HG03439 (cell line): ENCODE measurements around the gene NRXN3.

ENCODE experiments used
- ATAC-seq: cut with Tn5 transposase; IDR thresholded peaks from one replicate; pipeline ENCODE4 v1.9.1; 2021; ENCODE audit warnings: mild to moderate bottlenecking, moderate library complexity; ENCODE audit not compliant: unreplicated experiment

NRXN3 gene

DNA sequence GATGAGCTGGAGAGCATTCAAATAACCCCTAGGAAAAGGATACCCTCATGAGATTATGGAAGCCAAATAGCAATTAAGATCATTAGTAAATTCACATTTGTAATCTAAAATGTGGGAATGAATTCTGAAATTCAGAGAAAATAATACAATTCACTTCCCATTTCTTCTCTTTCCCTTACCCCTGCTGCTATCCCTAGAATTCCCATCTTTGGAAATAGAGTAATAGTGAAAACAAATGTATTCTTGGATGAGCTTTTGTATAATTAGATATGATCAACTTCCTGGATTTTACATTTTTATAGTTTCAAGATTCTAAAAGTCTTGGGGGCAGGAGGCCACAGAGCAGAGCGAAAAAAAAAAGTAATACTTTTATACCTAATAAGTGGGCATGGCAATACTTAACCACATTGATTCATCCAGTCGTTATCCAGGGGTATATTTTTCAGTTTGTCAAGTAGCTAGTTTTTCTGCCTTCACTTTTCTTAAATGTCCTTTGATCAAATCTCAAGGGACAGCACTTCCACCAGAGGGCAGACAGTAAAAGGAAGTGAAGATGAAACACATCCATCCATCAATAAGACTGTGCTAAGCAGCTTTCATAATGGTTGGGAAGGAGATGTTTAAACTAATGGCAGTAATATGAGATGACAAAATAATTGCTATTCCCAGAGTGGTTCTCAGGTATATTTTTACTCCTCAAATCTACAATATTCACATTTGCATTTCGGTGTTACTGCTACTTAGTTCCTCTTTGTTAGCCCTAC is 1639.9 kb downstream of the NRXN3 start:
- no peak for ATAC-seq

DNA sequence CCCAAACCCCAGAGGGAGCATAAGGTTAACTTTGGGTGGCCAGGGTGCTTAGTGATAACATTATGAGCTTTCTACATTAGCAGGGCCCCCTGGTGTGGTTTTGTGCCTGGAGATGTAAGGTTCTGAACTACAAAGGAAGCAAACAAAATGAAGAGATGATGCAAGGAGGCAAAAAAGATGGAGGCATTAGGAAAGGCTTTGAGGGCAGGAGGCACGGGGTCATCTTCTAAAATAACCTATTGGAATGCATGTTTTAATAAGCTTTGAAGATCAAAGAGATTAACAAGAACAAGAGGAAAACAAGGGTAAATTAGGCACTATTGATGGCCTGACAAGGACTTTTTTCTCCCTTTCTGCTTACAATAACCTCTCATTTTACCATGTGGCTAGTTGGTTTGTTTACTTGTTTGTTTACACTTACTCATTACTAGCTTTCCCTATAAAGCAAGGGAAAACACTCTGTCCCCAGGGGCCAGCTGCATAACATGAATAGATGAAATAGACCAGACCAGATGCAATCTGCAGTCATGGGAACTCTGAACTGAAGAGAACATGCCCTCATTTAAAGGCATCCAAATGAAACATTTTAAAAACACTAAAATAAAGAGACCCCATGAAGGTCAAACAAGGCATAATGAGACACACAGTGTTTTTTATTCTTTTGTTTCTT is 1650.8 kb downstream of the NRXN3 start:
- ATAC-seq, result no peak

DNA sequence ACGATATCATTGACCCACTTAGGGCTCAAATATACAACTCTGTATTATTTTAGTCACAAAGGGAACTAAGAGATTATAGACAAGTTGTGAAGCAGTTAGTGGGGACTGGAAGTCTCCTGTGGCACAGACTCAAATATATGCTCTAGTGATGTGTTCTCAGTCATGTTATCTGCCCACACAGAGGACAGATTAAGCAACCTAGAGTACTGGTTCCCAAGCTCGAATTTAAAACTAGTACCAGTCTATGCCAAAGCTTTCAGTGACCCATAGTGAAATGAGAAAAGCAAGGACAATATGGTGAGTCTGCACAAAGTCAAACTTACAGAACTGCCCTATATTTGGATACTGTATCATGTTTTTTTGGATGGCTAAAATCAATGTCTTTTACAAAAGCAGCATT is 1651.9 kb downstream of the NRXN3 start:
- no peak for ATAC-seq

DNA sequence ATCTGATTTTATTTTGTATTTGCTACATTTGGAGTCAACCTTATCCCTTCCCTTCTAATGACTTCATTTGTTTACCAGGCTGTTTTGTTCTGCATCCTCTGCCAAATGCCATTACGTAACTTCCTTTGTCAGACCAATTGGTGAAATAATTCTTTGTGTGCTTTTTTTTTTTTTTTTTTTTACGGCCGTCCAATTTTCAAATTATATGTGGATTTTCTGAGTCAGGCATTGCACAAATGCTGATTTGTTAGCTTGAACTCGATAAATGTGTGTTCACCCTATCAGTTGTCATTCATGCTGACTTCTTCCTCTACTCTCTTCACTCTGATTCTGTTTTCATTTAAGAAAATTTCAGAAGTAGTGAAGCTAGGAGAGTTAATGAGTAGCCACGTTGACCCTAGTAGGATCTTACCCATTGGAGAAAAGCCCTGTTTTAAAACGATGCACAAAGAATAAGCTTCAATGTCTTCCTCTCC is 1654.9 kb downstream of the NRXN3 start:
- no peak for ATAC-seq

DNA sequence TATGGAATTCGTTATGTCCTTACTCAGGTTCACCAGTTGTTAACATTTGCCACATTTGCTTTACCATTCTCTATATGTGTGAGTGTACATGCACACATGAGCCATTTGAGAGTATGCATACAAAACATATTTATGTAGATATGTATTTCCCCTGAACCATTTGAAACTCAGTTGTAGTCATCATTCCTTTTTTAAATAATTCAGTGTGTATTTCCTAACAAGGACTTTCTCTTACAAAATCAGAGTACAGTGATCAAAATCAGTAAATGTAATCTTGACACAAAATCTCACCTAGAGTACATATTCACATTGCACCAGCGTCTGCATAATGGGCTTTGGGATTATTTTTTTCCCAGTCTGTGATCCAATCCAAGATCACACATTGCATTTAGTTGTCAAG is 1656.2 kb downstream of the NRXN3 start:
- no peak for ATAC-seq

DNA sequence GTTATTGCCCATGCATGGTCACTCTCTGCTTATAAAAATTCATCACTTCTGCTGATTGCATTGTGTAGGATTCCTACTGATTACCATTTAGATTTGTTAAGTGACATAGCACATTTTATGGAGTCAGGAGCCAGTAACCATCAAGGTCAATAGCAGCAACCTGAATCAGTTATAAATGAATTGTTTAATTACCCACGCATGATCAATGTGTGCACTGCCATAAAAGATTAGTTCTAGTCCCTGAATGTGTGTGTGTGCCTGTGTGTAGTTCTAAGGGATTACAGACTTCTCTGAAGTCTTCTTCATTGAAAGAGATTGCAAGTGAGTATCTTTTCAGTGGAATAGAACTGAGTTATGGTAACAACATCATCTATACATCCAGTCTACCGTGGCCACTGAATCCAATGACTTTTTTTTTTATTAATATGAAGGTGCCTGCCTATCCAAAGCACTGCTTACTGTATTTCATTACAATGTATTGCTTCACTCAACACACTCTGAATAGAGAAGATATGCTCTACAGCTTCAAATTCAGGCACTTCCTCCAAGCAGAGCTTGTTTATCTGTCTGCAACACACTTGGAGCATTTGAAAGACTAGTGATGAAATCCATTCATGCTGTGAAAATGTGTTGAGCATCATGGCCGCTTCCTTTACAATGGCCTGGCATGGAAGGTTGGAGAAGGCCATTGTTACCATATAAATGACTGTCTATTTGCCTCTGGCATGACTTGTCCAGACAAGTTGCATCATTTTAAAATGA is 1659.4 kb downstream of the NRXN3 start:
- no peak for ATAC-seq

DNA sequence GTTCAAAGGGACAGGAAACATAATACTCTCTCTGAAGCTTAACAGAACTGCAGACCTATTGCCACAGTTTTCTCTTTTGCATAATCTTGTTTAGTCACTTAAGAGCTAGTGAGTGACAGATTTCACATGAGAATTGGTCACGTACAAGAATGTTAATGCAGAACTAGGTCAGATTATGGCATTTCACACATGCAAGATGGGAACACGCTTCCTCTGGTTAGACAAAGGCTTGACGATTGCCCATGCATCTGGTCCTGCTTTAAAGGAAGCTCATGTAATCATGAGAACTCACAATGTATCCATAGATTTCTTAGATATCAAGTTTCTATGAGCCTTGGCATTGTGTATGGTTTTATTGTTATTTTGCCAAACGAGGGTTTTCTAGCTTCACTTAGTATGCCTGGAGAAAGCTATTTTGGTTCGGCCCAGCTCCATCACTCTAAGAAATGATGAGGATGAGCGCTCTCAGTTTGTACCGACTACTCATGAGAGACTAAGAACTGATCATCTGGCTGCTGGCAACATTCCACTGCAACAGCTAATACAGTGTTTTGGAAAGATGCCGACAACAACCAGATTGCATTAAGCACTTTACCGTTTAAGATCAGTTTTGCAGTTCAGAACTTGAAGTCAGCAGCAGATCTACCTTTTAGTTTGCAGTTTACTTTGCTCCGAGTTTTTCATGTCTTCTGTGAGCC is 1661.2 kb downstream of the NRXN3 start:
- ATAC-seq, result no peak

DNA sequence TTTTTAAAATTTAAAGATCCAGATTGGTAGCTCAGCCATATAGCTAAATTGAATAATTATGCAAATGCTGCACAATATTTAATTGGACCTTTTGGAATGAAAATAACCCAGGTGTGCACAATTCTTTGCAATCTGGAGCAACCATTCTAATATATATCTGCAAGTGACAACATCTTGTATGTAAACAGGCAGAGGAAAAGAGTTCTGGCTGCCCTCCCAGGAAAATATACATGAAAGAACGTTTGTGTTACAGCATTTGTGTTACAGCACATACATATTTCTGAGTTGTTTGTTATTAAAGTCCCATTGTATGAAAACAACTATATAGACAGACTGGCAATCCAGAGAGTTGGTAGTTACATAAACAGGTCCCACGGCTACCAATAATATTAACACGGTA is 1663.6 kb downstream of the NRXN3 start:
- ATAC-seq, result no peak

DNA sequence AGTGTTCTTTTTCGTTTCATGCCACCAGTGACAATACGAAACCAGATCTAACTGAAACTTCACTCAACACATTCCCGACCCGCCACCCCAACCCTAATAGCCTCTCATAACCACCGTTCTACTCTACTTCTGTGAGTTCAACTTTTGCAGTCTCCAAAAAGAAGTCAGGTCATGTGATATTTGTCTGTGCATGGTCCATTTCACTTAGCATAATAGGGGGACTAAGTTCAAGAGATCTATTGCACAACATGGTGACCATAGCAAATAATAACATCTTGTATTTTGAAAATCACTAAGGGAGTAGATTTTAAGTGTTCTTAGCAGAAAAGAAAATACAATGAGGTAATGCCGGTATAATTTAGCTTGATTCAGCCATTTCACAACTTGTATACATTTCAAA is 1664.7 kb downstream of the NRXN3 start:
- ATAC-seq, result no peak

DNA sequence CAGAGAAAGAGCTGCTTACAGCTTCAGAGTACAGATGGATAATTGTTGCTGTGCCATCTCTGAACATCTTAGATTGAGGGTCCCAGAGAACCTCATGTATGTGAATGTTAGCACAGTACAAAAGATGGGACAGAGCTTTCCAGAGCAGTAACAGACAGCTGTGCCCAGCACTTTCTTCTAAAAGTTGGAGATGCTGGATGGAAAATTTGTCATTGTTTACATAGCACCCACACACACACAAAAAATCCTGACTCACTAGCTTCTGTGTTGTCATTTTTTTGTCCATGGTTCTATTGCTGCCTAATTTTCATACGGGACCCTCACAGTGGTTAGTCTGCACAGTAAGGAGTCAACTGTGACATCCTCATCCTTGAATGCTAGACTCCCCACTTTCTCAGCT is 1666.4 kb downstream of the NRXN3 start:
- no peak for ATAC-seq

DNA sequence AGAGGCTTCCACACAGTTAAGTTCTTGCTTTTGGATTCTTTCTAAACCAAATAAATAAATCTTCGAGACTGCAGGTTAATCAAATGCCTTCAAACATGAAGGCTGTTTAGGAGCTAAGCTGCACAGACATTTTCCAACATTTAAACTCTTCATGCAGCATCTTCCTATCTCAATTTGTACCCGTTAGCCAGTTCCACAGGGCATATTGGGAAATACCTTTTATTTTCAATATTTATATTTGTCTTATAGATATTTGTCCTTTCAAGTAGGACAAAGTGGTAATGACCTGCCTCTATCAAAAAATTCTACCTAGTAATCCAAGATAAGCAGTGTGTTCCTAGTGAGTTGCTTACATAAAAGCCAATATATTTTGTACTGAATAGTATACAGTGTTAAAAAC is 1667.5 kb downstream of the NRXN3 start:
- no peak for ATAC-seq

DNA sequence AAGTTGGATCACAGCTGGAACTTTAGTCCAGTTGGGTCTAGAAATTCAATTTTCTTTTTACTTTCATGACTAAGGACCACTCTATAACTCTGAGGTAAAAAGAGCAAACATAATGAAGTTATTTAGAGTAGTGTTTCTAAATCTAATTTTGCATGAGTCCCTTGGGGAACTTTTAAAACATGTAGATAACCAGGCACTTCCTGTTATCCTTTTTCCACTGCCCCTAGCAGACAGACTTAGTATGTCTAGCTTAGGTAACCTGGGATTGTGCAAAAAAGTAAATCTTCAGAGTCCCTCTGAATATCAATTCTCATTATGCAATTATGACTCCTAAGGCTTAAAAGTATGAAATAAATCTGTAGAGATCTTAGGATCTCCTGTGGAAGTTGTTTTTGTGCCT is 1669.9 kb downstream of the NRXN3 start:
- no peak for ATAC-seq

DNA sequence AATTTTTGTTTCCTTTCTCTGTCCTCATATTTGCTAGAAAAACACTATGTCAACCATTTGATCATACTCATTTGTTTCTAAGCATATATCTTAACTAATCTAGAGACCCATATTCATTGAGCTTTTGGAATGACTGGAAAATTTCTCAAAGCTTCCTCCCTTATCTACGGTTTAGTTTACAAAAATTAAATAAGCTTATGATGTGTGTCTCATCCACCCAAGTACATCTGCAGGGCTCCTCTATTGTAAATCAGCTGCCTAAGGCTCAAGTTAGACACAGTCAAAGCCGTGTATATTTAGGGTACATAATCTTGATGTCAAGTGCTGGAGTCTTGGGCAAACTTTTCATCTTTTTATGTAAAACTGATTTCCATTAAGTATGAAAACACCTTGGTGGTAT is 1670.7 kb downstream of the NRXN3 start:
- no peak for ATAC-seq

DNA sequence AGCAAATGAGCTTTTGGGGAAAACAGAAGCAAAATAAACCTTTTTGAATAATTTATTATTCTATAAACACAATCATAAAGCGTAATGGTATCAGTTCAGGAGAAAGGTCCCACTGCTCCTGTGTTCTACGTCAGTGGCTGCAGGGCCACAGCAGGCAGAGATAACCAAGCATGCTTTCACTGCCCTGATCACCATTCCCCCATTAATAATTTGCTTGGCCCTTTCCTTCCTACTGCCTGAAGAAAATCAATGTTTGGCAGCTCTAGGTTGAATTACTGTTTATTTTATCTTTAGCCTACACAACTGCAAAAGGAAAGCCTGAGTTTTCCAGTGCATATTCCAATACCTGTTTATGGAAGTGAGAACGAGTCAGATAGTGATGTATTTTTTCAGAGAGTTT is 1671.3 kb downstream of the NRXN3 start:
- ATAC-seq, result no peak

DNA sequence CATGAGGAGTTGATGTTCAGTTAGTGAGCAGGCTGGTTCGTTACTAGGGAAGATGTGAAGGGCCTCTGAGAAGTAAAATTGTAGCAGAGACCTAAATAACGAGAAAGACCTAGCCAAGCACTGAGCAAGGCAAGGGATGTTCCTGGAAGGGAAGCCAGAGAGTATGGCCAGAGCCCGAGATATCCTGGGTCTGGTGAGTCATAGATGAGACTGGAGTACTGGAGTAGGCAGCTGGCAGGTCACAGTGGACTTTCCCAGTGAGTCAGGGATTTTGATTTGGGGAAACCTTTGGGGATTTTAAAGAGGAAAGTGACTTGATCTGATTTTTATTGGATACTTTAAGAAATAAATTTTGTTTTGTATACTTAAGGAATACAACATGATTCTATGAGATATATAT is 1672.1 kb downstream of the NRXN3 start:
- ATAC-seq, result no peak

DNA sequence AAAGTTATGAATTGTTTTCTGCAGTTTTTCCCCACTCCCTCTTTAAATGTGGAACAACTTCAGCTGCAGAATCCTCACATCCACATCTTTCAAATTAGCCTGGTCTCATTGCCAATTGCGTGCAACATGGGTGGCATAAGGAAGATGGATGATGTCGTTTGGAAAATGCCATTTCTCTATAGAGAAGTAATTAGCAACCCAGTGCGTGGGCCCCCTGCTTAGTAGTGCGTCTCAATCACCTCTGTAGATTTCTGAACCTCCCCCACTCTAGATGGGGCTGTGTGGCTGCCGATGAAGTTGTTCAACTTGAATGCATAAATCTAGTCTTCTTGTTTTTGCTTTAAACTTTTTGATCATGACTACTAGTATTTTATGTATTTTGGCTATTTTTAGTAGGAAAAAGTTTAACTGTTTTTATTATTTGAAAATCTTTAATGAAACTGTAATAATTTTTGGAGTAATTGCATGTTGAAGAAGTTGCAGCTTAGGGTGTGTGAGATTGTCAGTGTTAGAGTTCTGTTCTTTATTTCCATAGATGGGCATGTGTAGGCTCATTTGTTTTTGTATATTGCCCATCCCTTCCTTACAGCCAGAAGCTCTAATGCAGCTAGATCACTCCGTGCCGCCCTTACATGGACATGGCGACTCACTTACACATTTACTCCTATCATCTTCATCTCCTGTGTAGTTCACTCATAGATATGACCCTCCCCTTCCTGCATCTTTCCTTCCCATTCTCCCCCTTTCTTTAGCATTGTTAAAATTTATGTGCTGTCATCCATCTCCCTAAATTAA is 1683.0 kb downstream of the NRXN3 start:
- ATAC-seq, result no peak

DNA sequence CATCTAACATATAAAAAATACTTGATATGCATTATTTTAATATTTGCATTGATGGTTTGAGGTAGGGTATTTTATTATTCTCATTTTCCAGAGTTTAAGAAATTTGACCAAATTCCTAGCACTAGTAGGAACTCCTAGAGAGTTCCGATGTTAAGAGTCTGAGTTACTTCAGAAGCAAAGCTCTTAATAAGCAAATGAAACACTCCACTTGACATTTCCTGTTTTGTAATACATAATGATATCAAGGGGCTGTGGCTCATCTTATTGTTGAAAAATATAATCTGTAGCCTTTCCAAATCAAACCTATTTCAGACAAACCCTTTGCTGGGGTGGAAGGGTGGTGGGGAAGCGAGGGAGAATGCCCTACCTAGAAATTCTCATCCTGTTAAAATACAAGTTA is 1685.6 kb downstream of the NRXN3 start:
- ATAC-seq, result no peak

DNA sequence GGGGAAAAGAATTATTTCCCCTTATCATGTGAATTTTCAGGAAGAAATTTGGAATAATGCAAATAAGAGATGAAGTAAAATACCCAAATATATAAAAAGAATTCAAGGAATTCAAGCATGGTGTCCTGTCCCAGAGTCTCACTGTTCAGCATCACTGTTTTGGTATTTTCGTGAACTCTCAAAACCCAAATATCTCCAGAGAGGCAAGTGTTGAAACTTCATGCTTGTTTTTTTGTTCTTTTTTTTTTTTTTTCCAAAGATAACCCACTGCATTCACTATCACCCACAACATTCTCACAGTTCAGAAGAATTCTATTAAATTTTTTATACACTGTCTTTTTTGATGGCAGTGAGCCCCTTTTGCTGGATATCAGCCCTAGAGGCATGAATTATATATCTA is 1686.2 kb downstream of the NRXN3 start:
- no peak for ATAC-seq

DNA sequence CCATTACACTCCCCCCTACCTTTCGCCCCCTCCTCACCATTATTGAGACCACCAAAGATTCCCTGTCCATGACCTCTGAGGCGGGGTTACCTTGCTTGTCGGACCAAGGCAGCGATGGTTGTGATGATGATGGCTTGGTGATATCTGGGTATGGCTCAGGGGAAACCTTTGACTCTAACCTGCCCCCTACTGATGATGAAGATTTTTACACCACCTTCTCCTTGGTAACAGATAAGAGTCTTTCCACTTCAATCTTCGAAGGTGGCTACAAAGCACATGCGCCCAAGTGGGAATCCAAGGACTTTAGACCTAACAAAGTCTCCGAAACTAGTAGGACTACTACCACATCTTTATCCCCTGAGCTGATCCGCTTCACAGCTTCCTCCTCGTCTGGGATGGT is 1690.9 kb downstream of the NRXN3 start:
- ATAC-seq, result no peak

DNA sequence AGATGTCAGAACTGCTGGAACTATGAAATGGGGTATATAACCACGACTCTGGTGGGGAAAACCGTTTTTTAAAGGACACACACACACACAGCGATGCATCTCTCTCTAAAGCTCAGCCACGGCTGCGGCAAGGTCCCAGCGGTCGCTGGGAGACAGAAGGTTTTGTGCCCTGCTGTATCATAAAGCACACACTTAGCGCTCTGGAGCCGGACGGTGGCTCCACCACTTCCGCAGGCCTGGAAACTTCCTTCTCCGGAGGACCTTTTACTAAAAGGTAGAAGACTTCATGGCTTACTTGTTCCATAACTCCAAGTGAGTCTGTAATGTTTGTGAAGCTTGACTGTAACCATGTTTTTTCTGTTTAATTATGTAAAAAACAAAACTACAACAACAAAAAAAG is 1691.9 kb downstream of the NRXN3 start:
- no peak for ATAC-seq

DNA sequence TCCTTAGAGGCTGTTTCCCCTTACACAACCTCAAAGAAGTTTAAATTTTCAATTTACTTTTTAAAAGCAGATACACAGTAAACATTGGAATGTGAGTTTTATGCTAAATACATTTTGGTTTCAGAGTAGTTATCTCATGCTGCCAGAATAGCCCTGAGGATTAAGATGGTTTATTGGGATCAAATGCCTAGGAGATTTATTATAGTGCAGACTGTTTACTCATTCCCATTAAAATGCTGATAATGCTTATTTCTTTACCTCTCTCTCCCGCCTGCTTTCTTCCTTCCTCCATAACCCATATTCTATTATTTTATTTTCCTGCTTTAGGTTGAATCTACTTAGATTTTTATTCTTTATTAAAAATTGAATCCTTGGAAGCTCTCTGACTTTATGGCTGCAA is 1701.0 kb downstream of the NRXN3 start:
- no peak for ATAC-seq
